B cell (primary cell): ENCODE data around the gene CST9. TPM values are rescaled to one million over a fixed set of nuclear protein-coding genes. Genes with fewer than 3 reads are reported as not detected.
"Not testable (repeated sequence)": the region's sequence is repeated elsewhere in the genome, so short reads cannot be mapped to it uniquely, and the experiment has no call there.

Source experiments
- ATAC-seq: fragments of 200-7000 bp; cut with Tn5 transposase; one replicate; pipeline ENCODE4 v1.10.0; 2021; ENCODE audit warnings: low read depth, mild to moderate bottlenecking, moderate number of reproducible peaks, moderate library complexity
- CTCF ChIA-PET: fragments of 350-600 bp; sonication (Branson Sonifier 250); formaldehyde crosslinking; loops from one replicate; lab custom pipeline; 2021; ENCODE audit warnings: antibody characterized with exemption, inconsistent platforms; lab: Charles Lee
- POLR2A ChIA-PET: fragments of 350-600 bp; sonication (Branson Sonifier 250); formaldehyde crosslinking; loops from one replicate; lab custom pipeline; 2021; ENCODE audit warnings: antibody characterized with exemption; lab: Charles Lee
- DNase-seq: peaks from one replicate; pipeline ENCODE4 v3.0.0; 2013
- H2AFZ ChIP-seq: 2 replicates; pipeline ENCODE4 v1.6.1; 2012; ENCODE audit warnings: mild to moderate bottlenecking, low read depth, low read length; ENCODE audit not compliant: insufficient read depth, poor library complexity, severe bottlenecking
- H3K27ac ChIP-seq, 2 donors: 1 replicate in 1 of 2; 2 replicates in 1 of 2; pipeline ENCODE4 v1.5.1; 2012 to 2013; ENCODE audit warnings: low read length in 2 of 2, mild to moderate bottlenecking in 2 of 2, moderate library complexity in 1 of 2
- H3K27me3 ChIP-seq, 4 experiments: fragments of 200-600 bp in 1 of 4; sonication (generic) in 1 of 4; replicated peaks in 1 of 4; 1 replicate in 2 of 4; 2 replicates in 2 of 4; pipeline versions ENCODE4 v1.6.1 to v1.7.0; 2013 to 2016; ENCODE audit warnings: low read length in 3 of 4, mild to moderate bottlenecking in 2 of 4, mixed read lengths in 1 of 4, moderate library complexity in 1 of 4; ENCODE audit not compliant: insufficient read depth in 4 of 4, control insufficient read depth in 3 of 4; ENCODE audit errors: control extremely low read depth in 1 of 4
- H3K36me3 ChIP-seq, 2 experiments: replicated peaks in 1 of 2; 1 replicate in 1 of 2; 2 replicates in 1 of 2; pipeline versions ENCODE4 v1.6.1 to v1.7.1; 2013; ENCODE audit warnings: low read length in 1 of 2; ENCODE audit not compliant: insufficient read depth in 2 of 2, control insufficient read depth in 1 of 2; ENCODE audit errors: control extremely low read depth in 1 of 2, extremely low read depth in 1 of 2
- H3K4me1 ChIP-seq, 2 donors: fragments of 200-600 bp in 1 of 2; sonication (generic) in 1 of 2; 1 replicate in 1 of 2; 2 replicates in 1 of 2; pipeline versions ENCODE4 v1.5.1 to v1.6.1; 2013 to 2017; ENCODE audit warnings: low read length in 2 of 2; ENCODE audit not compliant: control insufficient read depth in 2 of 2, insufficient read depth in 2 of 2
- H3K4me2 ChIP-seq: replicated peaks from 2 replicates; pipeline ENCODE3; 2012; ENCODE audit warnings: mild to moderate bottlenecking, low read depth, low read length; ENCODE audit not compliant: poor library complexity, severe bottlenecking
- H3K4me3 ChIP-seq, 5 experiments: fragments of 200-600 bp in 1 of 5; sonication (generic) in 1 of 5; 1 replicate in 3 of 5; 2 replicates in 2 of 5; pipeline versions ENCODE4 v1.5.1 to v1.7.0; 2011 to 2016; ENCODE audit warnings: low read length in 4 of 5, mild to moderate bottlenecking in 4 of 5, low read depth in 2 of 5, control low read depth in 1 of 5, moderate library complexity in 1 of 5; ENCODE audit not compliant: insufficient read depth in 1 of 5; ENCODE audit errors: control extremely low read depth in 1 of 5, extremely low read depth in 1 of 5
- H3K79me2 ChIP-seq: fragments of 200-600 bp; sonication (generic); one replicate; pipeline ENCODE4 v1.6.0; 2016; ENCODE audit warnings: low read length; ENCODE audit not compliant: control insufficient read depth, insufficient read depth
- H3K9ac ChIP-seq: fragments of 200-600 bp; sonication (generic); 2 replicates; pipeline ENCODE4 v1.6.1; 2017; ENCODE audit warnings: mild to moderate bottlenecking, low read length, moderate library complexity
- H3K9me3 ChIP-seq, 3 donors: one replicate each; pipeline versions ENCODE4 v1.6.1 to v1.7.1; 2013; ENCODE audit warnings: low read length in 2 of 3; ENCODE audit not compliant: control insufficient read depth in 2 of 3, insufficient read depth in 1 of 3; ENCODE audit errors: control extremely low read depth in 1 of 3
- H4K20me1 ChIP-seq: 2 replicates; pipeline ENCODE4 v1.6.0; 2012; ENCODE audit warnings: mild to moderate bottlenecking, low read length; ENCODE audit not compliant: insufficient read depth, control insufficient read depth, poor library complexity, severe bottlenecking
- H3K27ac Mint-ChIP-seq: one replicate; pipeline ENCODE4 v1.8.0; 2021; ENCODE audit warnings: mixed read lengths
- H3K27me3 Mint-ChIP-seq: one replicate; pipeline ENCODE4 v1.8.0; 2021; ENCODE audit warnings: mixed read lengths
- H3K4me1 Mint-ChIP-seq: one replicate; pipeline ENCODE4 v1.8.0; 2021; ENCODE audit warnings: mixed read lengths
- H3K4me3 Mint-ChIP-seq: one replicate; pipeline ENCODE4 v1.8.0; 2021; ENCODE audit warnings: mixed read lengths
- H3K9me3 Mint-ChIP-seq: one replicate; pipeline ENCODE4 v1.8.0; 2022; ENCODE audit warnings: mixed read lengths; ENCODE audit not compliant: insufficient read depth
- EZH2 ChIP-seq: IDR thresholded peaks from 2 replicates; pipeline ENCODE4 v1.6.1; 2012; ENCODE audit warnings: borderline replicate concordance, low read depth, mild to moderate bottlenecking, moderate library complexity, low read length; ENCODE audit not compliant: insufficient read depth, poor library complexity, severe bottlenecking
- WGBS: methylation state at CpG from one replicate; pipeline ENCODE4 v1.1.5; 2013; ENCODE audit warnings: missing lambda C conversion rate; ENCODE audit not compliant: insufficient coverage; 5-methylcytosine and 5-hydroxymethylcytosine counted together
- intact Hi-C: fragments of 100-400 bp; cut with micrococcal nuclease; formaldehyde crosslinking; loops from one replicate; pipeline ENCODE4 v1.10.0; 2022
- polyA plus RNA-seq: library from polyadenylated mRNA; depleted of rRNA; stranded (reverse); fragments of >200 nt; gene quantifications from 2 replicates; pipeline ENCODE4 v1.2.3, GENCODE V29; 2012
- total RNA-seq, 2 donors: library from RNA; stranded (reverse); fragments of 120-200 nt in 1 of 2; gene quantifications; 1 replicate in 1 of 2; 2 replicates in 1 of 2; pipeline versions ENCODE4 v1.2.3 to v1.2.4, GENCODE V29; 2013 to 2022
- TF ChIP-seq, protein P1 (sequence below): fragments of 200-600 bp; IDR thresholded peaks from one replicate; pipeline ENCODE4 v1.8.0; 2022; ENCODE audit warnings: antibody characterized with exemption, mild to moderate bottlenecking

CST9 gene
- total and polyA plus RNA-seq, 2 donors (not counting 1 experiment from before 2014, with no cell fraction given), result not detected

DNA sequence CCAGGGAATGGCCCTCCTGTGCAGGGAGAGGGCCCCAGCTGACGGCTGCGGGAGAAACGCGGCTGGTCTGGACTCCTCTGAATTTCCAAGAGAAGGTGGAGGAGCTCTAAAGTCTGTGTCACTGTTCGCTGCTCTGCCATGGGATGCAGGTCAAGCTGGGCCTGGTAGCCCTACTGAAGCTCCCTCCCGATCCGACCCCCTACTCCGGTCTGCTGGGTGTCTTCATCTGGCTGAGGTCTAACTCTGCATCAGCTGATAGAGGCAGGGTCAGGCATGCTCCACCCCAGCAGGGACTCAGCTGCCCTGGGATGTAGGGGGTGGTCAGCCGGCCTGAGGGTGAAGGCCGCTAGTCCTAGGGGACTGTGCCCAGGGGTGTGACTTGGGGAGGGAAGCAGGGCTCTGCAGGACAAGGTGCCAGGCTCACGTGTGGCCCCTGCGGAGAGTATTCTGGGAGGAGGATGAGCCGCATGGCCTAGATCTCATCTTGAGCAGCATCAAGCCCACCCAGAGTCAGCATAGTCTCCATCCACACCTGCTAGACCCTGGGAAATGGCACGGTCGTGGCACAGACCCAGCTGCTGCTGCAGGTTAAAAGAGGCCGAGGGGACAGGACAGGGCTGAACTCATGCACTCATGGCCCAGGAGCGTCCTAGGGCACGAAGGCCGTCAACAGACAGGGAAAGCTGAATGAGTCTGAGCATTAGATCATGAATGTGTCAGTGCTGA, 30.6 kb upstream of the CST9 start:
- H3K27me3 Mint-ChIP-seq, result peaks cover 25% of the 10 kb centered on the region
- H3K27ac Mint-ChIP-seq, result no peak overlapping the region
- ChIA-PET POLR2A (no interaction called here), CTCF (no interaction called here)
- no peak overlapping the region for H3K4me3 ChIP-seq
- no peak overlapping the region for H3K4me2 ChIP-seq
- no peaks in the 10 kb centered on the region for H3K4me1 ChIP-seq
- H3K4me3 Mint-ChIP-seq, result no peak overlapping the region
- H3K36me3 ChIP-seq, result no peaks in the 10 kb centered on the region
- no peaks in the 10 kb centered on the region for H3K9me3 Mint-ChIP-seq
- peaks cover 0 to 4% (median 0%) of the 10 kb centered on the region in 4 experiments for H3K27me3 ChIP-seq
- no peaks in the 10 kb centered on the region for H4K20me1 ChIP-seq
- intact Hi-C loops, result no loop called here
- 94% methylated on average over 17 of the region's 19 CpGs for WGBS
- no peak overlapping the region for H2AFZ ChIP-seq
- ATAC-seq, result no peak
- no peak overlapping the region for H3K9ac ChIP-seq
- DNase-seq, result no peak
- no peak overlapping the region for H3K27ac ChIP-seq
- peaks cover 10% of the 10 kb centered on the region for H3K4me1 Mint-ChIP-seq
- no peak for TF ChIP-seq EZH2
- TF ChIP-seq, protein P1, sequence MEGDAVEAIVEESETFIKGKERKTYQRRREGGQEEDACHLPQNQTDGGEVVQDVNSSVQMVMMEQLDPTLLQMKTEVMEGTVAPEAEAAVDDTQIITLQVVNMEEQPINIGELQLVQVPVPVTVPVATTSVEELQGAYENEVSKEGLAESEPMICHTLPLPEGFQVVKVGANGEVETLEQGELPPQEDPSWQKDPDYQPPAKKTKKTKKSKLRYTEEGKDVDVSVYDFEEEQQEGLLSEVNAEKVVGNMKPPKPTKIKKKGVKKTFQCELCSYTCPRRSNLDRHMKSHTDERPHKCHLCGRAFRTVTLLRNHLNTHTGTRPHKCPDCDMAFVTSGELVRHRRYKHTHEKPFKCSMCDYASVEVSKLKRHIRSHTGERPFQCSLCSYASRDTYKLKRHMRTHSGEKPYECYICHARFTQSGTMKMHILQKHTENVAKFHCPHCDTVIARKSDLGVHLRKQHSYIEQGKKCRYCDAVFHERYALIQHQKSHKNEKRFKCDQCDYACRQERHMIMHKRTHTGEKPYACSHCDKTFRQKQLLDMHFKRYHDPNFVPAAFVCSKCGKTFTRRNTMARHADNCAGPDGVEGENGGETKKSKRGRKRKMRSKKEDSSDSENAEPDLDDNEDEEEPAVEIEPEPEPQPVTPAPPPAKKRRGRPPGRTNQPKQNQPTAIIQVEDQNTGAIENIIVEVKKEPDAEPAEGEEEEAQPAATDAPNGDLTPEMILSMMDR, result no peak
- no peaks in the 10 kb centered on the region for H3K9me3 ChIP-seq
- H3K79me2 ChIP-seq, result no peaks in the 10 kb centered on the region

DNA sequence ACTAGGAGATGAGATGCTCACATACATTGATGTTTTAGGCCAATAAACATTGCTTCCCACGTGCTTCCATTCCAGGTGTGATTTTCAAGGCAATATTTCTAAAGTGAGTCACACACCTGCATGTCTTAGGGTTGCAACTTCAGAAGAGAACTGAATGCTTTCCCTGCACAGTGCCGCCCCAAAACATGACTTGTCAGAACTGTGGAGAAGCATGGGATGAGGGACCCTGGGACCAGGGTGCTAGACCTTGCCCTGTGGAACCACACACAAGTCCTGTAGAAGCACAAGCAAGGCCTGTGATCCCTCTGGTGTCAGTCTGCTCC, 30.0 kb upstream of the CST9 start:
- H3K9ac ChIP-seq, CTCF ChIA-PET, POLR2A ChIA-PET, H3K4me3 Mint-ChIP-seq, H3K36me3 ChIP-seq, H3K79me2 ChIP-seq, H3K9me3 Mint-ChIP-seq, H3K27me3 ChIP-seq, H3K4me2 ChIP-seq, ATAC-seq, H3K4me1 Mint-ChIP-seq, H3K4me1 ChIP-seq, DNase-seq, H3K4me3 ChIP-seq, H3K27ac ChIP-seq, H2AFZ ChIP-seq, intact Hi-C loops, H4K20me1 ChIP-seq, H3K9me3 ChIP-seq, H3K27ac Mint-ChIP-seq: not testable (repeated sequence)
- peaks cover 24% of the 10 kb centered on the region for H3K27me3 Mint-ChIP-seq
- no CpG with 5 or more reads among the region's 2 CpGs for WGBS
